AG04449 (cell line): Measurements from ENCODE around the gene HRH4.

ENCODE experiments used
- CTCF ChIA-PET: fragments of 350-600 bp; formaldehyde crosslinking; extraction: SDS; loops from one replicate; lab custom pipeline; 2021; ENCODE audit warnings: antibody characterized with exemption; lab: Yijun Ruan, JAX
- POLR2A ChIA-PET: fragments of 400-600, 350-600 bp; formaldehyde crosslinking; extraction: SDS; loops from one replicate; lab custom pipeline; 2020; ENCODE audit warnings: antibody characterized with exemption, inconsistent platforms; lab: Yijun Ruan, JAX
- DNase-seq: peaks from one replicate; pipeline ENCODE4 v3.0.0-alpha.2; 2010; ENCODE audit warnings: low read depth, low spot score
- H3K4me3 ChIP-seq: 2 replicates; pipeline ENCODE4 v1.5.1; 2011; ENCODE audit warnings: low read depth, mild to moderate bottlenecking, control low read depth, low read length
- CTCF ChIP-seq: IDR thresholded peaks from one replicate; pipeline ENCODE4 v1.5.1; 2011; ENCODE audit warnings: mild to moderate bottlenecking, moderate library complexity, low read length, control low read depth, inconsistent platforms; ENCODE audit not compliant: insufficient read depth; ENCODE audit errors: missing control alignments

The HRH4 gene

GRCh38 chr18:24482821-24483220, 22.4 kb downstream of the HRH4 start:
- TF ChIP-seq CTCF, result no peak
- no peak for DNase-seq
- ChIA-PET CTCF (interaction anchor here (0.8 to 11.7 kb wide), 5 partner anchors 9 to 243 kb away, joined by 3 to 226 read pairs (median 96); no protein-coding TSS in a partner anchor), POLR2A (no interaction called here)
- H3K4me3 ChIP-seq, result no peak overlapping the region

- ChIA-PET POLR2A (no interaction called here), CTCF (interaction anchor here (0.7 to 11.7 kb wide), 10 partner anchors 10 to 240 kb away, joined by 3 to 226 read pairs (median 4); no protein-coding TSS in a partner anchor)
- no peak for DNase-seq
- TF ChIP-seq CTCF, result no peak
- H3K4me3 ChIP-seq, result no peak overlapping the region
These were observed 25.2 kb downstream of the HRH4 start for GRCh38 chr18:24485681-24486080.

- ChIA-PET POLR2A (no interaction called here), CTCF (interaction anchor here (0.6 to 11.7 kb wide), 10 partner anchors 9 to 239 kb away, joined by 3 to 226 read pairs (median 23); partner anchors contain the start of gene HRH4)
- no peak overlapping the region for H3K4me3 ChIP-seq
- DNase-seq, result no peak
- TF ChIP-seq CTCF, result no peak
These were observed 26.2 kb downstream of the HRH4 start for GRCh38 chr18:24486684-24487083.

GRCh38 chr18:24488824-24489493, 28.5 kb downstream of the HRH4 start:
- peak; percentile 34 for TF ChIP-seq CTCF
- ChIA-PET POLR2A (interaction anchor here (0.9 kb wide), 1 partner anchor 238 kb away, joined by 4 read pairs; no protein-coding TSS in a partner anchor), CTCF (interaction anchor here (0.6 to 11.7 kb wide), 52 partner anchors 8 to 380 kb away, joined by 3 to 226 read pairs (median 4); partner anchors contain the start of gene HRH4)
- H3K4me3 ChIP-seq, result no peak overlapping the region
- no peak for DNase-seq

GRCh38 chr18:24490539-24490938, 30.1 kb downstream of the HRH4 start:
- TF ChIP-seq CTCF, result no peak
- DNase-seq, result no peak
- ChIA-PET POLR2A (no interaction called here), CTCF (interaction anchor here (0.6 to 11.7 kb wide), 10 partner anchors 8 to 313 kb away, joined by 3 to 226 read pairs (median 28); no protein-coding TSS in a partner anchor)
- no peak overlapping the region for H3K4me3 ChIP-seq
